ENCODE measurements around the gene SGK1. TPM values are rescaled to one million over a fixed set of nuclear protein-coding genes. Genes with fewer than 3 reads are reported as not detected.
A peak's percentile ranks its signal among the peaks of the same experiment; 100 is the strongest.

SGK1 gene
- total RNA-seq, 4 donors from 2014 or later = 95.1 to 919 (median 248) TPM

DNA sequence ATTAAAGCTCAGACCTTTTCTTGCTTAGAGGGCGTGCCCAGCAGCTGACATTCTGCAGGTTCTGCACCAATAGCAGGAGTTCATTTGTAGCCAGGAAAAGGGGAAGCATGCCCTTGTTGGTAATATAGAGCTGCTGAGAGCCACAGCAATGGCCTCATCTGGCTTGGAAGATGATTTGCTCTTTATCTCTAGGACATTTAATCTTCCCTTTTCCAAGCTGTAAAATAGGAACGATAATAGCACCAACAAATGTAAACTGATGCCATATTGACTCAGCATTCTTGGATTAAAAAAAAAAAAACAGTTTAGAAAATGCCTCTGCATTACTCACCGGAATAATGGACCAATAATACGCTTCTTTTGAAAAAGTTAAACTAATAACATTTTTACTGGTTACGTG lies 172.1 kb downstream of the SGK1 start:
- no peak for DNase-seq (ENCODE audit: low spot score in 2 of 2)
- H3K4me3 ChIP-seq (ENCODE audit: low read depth, poor library complexity, severe bottlenecking) = no peak overlapping the region
- intact Hi-C loops (cut with DNase I; ENCODE audit: low total_unique reads) = no loop called here
- TF ChIP-seq POLR2A (IDR thresholded peaks at IDR 0.05) = no peak
- TF ChIP-seq, protein P1, sequence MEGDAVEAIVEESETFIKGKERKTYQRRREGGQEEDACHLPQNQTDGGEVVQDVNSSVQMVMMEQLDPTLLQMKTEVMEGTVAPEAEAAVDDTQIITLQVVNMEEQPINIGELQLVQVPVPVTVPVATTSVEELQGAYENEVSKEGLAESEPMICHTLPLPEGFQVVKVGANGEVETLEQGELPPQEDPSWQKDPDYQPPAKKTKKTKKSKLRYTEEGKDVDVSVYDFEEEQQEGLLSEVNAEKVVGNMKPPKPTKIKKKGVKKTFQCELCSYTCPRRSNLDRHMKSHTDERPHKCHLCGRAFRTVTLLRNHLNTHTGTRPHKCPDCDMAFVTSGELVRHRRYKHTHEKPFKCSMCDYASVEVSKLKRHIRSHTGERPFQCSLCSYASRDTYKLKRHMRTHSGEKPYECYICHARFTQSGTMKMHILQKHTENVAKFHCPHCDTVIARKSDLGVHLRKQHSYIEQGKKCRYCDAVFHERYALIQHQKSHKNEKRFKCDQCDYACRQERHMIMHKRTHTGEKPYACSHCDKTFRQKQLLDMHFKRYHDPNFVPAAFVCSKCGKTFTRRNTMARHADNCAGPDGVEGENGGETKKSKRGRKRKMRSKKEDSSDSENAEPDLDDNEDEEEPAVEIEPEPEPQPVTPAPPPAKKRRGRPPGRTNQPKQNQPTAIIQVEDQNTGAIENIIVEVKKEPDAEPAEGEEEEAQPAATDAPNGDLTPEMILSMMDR (IDR thresholded peaks at IDR 0.05) = no peak
- 77 to 79% methylated on average over 5 of the region's 5 CpGs for WGBS, 2 donors

DNA sequence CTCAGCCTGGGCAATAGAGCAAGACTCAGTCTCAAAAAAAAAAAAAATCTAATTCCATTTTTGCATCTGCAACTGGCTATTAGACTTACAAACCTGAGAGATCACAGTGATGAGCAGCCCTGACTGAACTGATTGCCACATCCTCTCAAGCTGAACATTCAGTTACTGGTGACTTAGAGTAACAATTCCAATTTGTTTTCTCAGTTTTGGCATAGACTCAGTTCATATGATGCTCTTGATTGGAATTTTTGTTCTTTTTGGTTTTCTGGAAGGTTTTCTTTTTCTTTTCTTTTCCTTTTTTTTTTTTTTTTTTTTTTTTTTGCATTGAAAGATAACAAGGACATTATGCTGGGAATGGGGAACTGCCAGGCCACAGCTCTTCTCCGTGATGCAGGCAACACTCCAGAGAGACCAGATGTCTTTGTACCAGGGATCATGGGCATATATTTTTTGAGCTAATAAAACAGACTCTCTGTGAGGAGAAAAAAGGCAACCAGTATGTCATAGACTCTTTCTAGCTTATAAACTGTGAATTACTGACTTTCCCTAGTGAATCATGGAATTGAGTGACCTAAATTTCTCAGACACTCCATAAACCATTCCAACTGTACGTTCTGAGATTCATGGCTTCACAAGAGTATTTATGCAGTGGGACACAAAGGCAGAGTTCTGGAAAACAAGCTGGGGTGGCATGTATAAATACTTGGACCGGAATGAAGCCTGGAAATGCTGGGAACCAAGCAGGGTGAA lies 179.5 kb downstream of the SGK1 start:
- intact Hi-C loops (cut with DNase I; ENCODE audit: low total_unique reads) = loop anchor here (10.0 kb wide), 1 partner anchor 924 kb away; no protein-coding TSS in a partner anchor
- TF ChIP-seq, protein P1 (IDR thresholded peaks at IDR 0.05) = no peak
- TF ChIP-seq POLR2A (IDR thresholded peaks at IDR 0.05) = no peak
- WGBS, 2 donors = 57 to 66% methylated on average over 3 of the region's 3 CpGs
- DNase-seq (ENCODE audit: low spot score in 2 of 2) = peak in 1 of 2 donors; percentile 25
- no peak overlapping the region for H3K4me3 ChIP-seq (ENCODE audit: low read depth, poor library complexity, severe bottlenecking)

DNA sequence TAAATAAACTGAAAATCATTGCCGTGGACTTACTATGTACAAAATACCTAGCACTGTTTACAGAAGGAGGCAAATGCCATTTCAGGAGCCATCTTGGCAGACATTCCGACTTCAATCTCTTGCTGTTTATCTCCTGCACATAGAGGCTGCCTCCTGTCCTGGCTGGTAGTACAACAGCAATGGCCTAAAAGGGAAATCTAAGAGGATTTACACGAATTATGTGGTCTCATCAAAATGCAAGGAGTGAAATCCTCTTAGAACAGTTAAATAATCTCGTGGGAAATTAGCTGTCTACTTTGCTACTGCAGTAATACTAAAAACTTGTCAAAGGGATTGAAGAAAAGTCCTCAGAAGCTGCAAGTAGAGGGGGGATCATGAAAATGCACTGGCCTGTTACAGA lies 183.3 kb downstream of the SGK1 start:
- intact Hi-C loops (cut with DNase I; ENCODE audit: low total_unique reads) = loop anchor here (10.0 kb wide), 1 partner anchor 920 kb away; no protein-coding TSS in a partner anchor
- 83 to 88% methylated on average over 4 of the region's 4 CpGs for WGBS, 2 donors
- H3K4me3 ChIP-seq (ENCODE audit: low read depth, poor library complexity, severe bottlenecking) = no peak overlapping the region
- TF ChIP-seq, protein P1 (IDR thresholded peaks at IDR 0.05) = no peak
- no peak for TF ChIP-seq POLR2A (IDR thresholded peaks at IDR 0.05)
- no peak for DNase-seq (ENCODE audit: low spot score in 2 of 2)

DNA sequence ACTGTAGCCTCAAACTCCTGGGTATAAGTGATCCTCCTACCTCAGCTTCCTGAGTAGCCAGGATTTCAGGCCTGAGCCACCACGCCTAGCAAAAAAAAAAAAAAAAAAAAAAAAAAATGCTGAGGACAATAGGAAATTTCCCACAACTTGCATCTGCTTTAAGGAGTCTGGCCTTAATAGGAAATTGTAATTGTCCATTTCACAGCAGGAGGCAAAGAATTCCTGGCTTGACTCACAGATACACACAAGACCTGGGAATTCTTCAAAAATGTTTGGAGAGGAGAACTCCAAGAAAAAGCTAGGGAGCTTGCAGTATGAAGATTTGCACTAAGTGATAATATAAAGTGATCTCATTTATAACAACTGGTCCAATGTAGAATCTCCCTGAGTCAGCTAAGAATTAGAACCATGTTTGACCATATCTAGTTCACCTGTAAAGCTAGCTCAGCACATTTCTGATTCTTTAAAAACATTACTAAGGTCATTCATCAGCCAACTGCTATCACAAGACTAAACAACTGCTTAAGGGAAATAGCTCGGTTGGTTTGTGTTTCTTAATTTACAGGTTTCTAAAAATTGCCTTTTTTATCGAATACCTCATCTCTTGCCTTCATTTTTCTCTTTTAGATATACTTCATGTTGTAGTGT lies 185.3 kb downstream of the SGK1 start:
- intact Hi-C loops (cut with DNase I; ENCODE audit: low total_unique reads) = loop anchor here (10.0 kb wide), 1 partner anchor 918 kb away; no protein-coding TSS in a partner anchor
- no peak overlapping the region for H3K4me3 ChIP-seq (ENCODE audit: low read depth, poor library complexity, severe bottlenecking)
- 66 to 74% methylated on average over 3 of the region's 3 CpGs for WGBS, 2 donors
- TF ChIP-seq POLR2A (IDR thresholded peaks at IDR 0.05) = no peak
- TF ChIP-seq, protein P1 (IDR thresholded peaks at IDR 0.05) = no peak
- DNase-seq (ENCODE audit: low spot score in 2 of 2) = no peak

DNA sequence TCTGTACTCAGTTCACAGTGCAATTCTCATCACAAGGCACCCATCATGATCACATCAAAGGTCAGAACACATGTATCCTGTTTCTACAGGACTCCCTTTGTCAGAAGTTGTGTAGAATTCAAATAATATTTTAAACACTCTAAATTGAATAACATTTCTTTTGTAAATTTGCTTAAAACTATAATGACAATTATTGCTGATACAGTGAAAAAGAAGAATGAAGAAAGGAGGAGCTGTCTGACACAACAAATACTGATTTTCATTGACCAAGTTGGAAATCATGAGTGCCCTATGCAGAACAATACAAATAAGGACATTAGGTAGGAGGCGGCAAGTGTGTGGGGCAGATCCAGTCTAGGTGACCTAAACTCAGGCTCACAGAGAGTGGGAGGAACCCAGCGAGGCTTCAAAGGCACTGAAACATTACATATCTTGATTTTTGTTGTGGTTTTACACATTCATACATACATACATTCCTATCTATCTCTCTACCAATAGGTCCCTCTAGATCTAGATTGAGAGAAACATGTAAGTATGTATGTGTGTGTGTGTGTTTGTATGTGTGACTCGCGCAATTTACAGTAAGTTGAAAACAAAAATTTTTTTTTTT lies 186.3 kb downstream of the SGK1 start:
- intact Hi-C loops (cut with DNase I; ENCODE audit: low total_unique reads) = loop anchor here (10.0 kb wide), 1 partner anchor 917 kb away; no protein-coding TSS in a partner anchor
- no peak overlapping the region for H3K4me3 ChIP-seq (ENCODE audit: low read depth, poor library complexity, severe bottlenecking)
- TF ChIP-seq, protein P1 (IDR thresholded peaks at IDR 0.05) = no peak
- no peak for DNase-seq (ENCODE audit: low spot score in 2 of 2)
- WGBS, 2 donors = 95 to 97% methylated on average over 4 of the region's 4 CpGs
